GM08714 (cell line): Measurements from ENCODE around the gene SMIM43.
"Not testable (repeated sequence)": the region's sequence is repeated elsewhere in the genome, so short reads cannot be mapped to it uniquely, and the experiment has no call there.

Source experiments
- H3K4me3 ChIP-seq: fragments of 200-500 bp; sonication (Bioruptor generic); 2 replicates; pipeline ENCODE4 v1.5.1; 2014; ENCODE audit warnings: mild to moderate bottlenecking, low read length, inconsistent platforms
- ZNF274 ChIP-seq: IDR thresholded peaks from 2 replicates; pipeline ENCODE4 v1.6.1; 2012; ENCODE audit warnings: mild to moderate bottlenecking, low read depth, low read length

The SMIM43 gene

GRCh38 chr4:121767166-121767565 is 2.2 kb upstream of the SMIM43 start:
- TF ChIP-seq ZNF274 = no peak

GRCh38 chr4:121765971-121766538 is 1.1 kb upstream of the SMIM43 start:
- H3K4me3 ChIP-seq = no peak overlapping the region

More at GRCh38 chr4:121767166-121767565, 2.2 kb upstream of the SMIM43 start:
- H3K4me3 ChIP-seq = no peak overlapping the region

GRCh38 chr4:121765368-121765705 is 373 bp upstream of the SMIM43 start:
- TF ChIP-seq ZNF274 = no peak
- H3K4me3 ChIP-seq = peak overlapping the region; percentile 37; the same call in 1 of the 2 replicates

More at GRCh38 chr4:121765971-121766538, 1.1 kb upstream of the SMIM43 start:
- TF ChIP-seq ZNF274 = no peak

GRCh38 chr4:121764303-121764701 is 662 bp downstream of the SMIM43 start:
- TF ChIP-seq ZNF274 = no peak
- peak overlapping the region; percentile 37; the same call in 1 of the 2 replicates for H3K4me3 ChIP-seq

GRCh38 chr4:121760205-121760604 is 4.8 kb downstream of the SMIM43 start:
- TF ChIP-seq ZNF274 = no peak
- H3K4me3 ChIP-seq = no peak overlapping the region

GRCh38 chr4:121758925-121759568 is 5.9 kb downstream of the SMIM43 start:
- no peak for TF ChIP-seq ZNF274

GRCh38 chr4:121752142-121752541 is 12.8 kb downstream of the SMIM43 start:
- H3K4me3 ChIP-seq = not testable (repeated sequence)

More at GRCh38 chr4:121758925-121759568, 5.9 kb downstream of the SMIM43 start:
- H3K4me3 ChIP-seq = no peak overlapping the region

GRCh38 chr4:121749225-121749624 is 15.7 kb downstream of the SMIM43 start:
- no peak overlapping the region for H3K4me3 ChIP-seq
- no peak for TF ChIP-seq ZNF274

- TF ChIP-seq ZNF274 = no peak
- no peak overlapping the region for H3K4me3 ChIP-seq
These were observed 22.2 kb downstream of the SMIM43 start for GRCh38 chr4:121742794-121743193.

- H3K4me3 ChIP-seq = no peak overlapping the region
- no peak for TF ChIP-seq ZNF274
These were observed 23.2 kb downstream of the SMIM43 start for GRCh38 chr4:121741751-121742150.

- no peak overlapping the region for H3K4me3 ChIP-seq
- no peak for TF ChIP-seq ZNF274
These were observed 24.1 kb downstream of the SMIM43 start for GRCh38 chr4:121740796-121741409.

- TF ChIP-seq ZNF274 = no peak
- H3K4me3 ChIP-seq = no peak overlapping the region
These were observed 25.4 kb downstream of the SMIM43 start for GRCh38 chr4:121739575-121739974.

- TF ChIP-seq ZNF274 = no peak
These were observed 26.0 kb downstream of the SMIM43 start for GRCh38 chr4:121738780-121739535.

GRCh38 chr4:121737846-121738554 is 27.0 kb downstream of the SMIM43 start:
- TF ChIP-seq ZNF274 = no peak
- H3K4me3 ChIP-seq = no peak overlapping the region

More at GRCh38 chr4:121738780-121739535, 26.0 kb downstream of the SMIM43 start:
- no peak overlapping the region for H3K4me3 ChIP-seq
